ENCODE measurements around the gene LRMDA.

LRMDA gene

DNA sequence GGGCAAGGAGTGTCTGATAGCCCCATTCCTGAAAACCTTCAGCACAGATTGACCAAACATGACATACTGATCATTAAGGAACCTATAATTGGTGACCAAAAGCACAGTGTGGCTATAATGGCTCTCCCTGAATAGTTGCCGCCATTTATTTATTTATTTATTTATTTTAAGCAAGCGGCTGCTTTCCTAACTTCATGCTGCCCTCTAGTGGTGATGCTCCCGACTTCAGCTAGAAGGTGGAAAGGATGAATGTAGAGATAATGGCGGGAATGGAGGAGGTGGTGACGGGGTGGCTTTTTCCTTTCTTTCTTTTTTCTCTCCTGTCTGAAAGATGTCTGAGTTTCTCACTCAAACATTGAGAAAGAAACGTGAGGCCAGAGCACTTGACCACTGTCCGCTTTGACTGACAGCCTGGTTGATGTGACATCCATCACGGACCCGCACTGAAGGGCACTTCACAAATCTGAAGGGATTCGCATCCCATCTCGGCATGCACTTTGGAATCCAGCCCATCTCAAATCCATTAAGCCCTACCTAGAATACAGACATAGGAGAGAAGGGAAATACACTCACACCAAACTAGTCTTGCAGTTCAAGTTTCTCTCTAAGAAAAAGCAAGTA is 1116.0 kb downstream of the LRMDA start:
- H3K4me3 ChIP-seq (ENCODE audit: low read depth, low read length) = no peak overlapping the region
- TF ChIP-seq, protein P1, sequence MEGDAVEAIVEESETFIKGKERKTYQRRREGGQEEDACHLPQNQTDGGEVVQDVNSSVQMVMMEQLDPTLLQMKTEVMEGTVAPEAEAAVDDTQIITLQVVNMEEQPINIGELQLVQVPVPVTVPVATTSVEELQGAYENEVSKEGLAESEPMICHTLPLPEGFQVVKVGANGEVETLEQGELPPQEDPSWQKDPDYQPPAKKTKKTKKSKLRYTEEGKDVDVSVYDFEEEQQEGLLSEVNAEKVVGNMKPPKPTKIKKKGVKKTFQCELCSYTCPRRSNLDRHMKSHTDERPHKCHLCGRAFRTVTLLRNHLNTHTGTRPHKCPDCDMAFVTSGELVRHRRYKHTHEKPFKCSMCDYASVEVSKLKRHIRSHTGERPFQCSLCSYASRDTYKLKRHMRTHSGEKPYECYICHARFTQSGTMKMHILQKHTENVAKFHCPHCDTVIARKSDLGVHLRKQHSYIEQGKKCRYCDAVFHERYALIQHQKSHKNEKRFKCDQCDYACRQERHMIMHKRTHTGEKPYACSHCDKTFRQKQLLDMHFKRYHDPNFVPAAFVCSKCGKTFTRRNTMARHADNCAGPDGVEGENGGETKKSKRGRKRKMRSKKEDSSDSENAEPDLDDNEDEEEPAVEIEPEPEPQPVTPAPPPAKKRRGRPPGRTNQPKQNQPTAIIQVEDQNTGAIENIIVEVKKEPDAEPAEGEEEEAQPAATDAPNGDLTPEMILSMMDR (IDR thresholded peaks at IDR 0.05; ENCODE audit: borderline replicate concordance, insufficient read depth, low read depth, low read length) = peak; percentile 59; the same call in 1 of the 2 replicates

DNA sequence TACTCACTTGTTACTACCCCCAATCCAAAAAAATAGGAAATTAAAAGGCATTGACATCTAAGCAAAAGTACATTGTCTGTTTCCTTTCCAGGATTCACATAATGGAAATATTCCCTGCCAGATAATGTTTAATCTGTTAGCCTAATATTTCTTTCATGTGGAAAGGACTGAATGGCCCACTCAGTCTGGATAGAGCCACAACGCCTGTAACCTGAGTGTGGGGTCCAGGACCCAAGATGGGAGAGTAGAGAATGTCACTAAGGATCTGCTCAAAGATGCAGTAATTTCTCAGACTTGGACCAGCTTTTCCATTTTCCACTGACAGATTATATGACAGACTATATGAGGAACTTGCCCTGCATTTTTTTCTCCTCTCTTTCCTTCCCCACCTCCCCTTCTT is 1117.3 kb downstream of the LRMDA start:
- TF ChIP-seq, protein P1 (IDR thresholded peaks at IDR 0.05; ENCODE audit: borderline replicate concordance, insufficient read depth, low read depth, low read length) = no peak

DNA sequence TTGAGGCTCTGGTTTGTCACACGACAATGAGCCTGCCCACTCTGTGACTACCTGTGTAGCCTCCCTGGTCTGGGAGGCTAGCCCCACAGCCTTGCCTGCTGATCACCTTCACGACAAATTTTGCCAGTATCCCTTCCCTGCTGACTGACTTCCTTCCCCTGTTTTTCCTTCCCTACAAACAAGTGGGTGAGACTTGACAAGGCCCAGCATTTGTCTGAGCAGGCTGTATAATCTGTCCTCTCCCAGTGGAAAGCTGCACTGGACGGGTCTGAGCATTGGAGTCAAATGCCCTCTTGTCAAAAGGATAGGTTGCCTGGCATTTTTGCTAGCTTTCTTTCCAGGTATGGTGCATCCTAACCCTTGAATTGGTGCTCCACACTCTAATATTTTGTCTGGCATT is 1117.7 kb downstream of the LRMDA start:
- TF ChIP-seq, protein P1 (IDR thresholded peaks at IDR 0.05; ENCODE audit: borderline replicate concordance, insufficient read depth, low read depth, low read length) = no peak
- H3K4me3 ChIP-seq (ENCODE audit: low read depth, low read length) = no peak overlapping the region

More for the DNA sequence above, 1117.3 kb downstream of the LRMDA start:
- no peak overlapping the region for H3K4me3 ChIP-seq (ENCODE audit: low read depth, low read length)

DNA sequence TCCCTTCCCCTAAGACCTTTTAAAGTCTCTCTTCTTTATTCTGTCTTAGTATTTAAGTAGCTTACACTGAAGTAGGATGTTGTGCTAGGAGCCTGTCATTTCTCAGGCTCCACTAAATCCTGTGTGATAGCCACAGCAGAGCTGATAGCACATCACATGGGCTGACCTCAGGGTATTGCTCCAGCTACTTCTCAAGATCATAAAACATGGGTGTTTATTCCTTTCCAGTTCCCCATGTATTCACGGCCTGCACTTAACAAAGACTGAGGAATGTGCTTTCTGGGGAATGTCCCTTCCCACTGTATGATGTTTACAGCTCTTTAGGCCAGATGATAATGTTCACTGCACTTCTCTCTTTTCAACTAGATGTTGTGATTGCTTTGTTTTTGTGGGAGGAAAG is 1119.4 kb downstream of the LRMDA start:
- TF ChIP-seq, protein P1 (IDR thresholded peaks at IDR 0.05; ENCODE audit: borderline replicate concordance, insufficient read depth, low read depth, low read length) = no peak
- no peak overlapping the region for H3K4me3 ChIP-seq (ENCODE audit: low read depth, low read length)

DNA sequence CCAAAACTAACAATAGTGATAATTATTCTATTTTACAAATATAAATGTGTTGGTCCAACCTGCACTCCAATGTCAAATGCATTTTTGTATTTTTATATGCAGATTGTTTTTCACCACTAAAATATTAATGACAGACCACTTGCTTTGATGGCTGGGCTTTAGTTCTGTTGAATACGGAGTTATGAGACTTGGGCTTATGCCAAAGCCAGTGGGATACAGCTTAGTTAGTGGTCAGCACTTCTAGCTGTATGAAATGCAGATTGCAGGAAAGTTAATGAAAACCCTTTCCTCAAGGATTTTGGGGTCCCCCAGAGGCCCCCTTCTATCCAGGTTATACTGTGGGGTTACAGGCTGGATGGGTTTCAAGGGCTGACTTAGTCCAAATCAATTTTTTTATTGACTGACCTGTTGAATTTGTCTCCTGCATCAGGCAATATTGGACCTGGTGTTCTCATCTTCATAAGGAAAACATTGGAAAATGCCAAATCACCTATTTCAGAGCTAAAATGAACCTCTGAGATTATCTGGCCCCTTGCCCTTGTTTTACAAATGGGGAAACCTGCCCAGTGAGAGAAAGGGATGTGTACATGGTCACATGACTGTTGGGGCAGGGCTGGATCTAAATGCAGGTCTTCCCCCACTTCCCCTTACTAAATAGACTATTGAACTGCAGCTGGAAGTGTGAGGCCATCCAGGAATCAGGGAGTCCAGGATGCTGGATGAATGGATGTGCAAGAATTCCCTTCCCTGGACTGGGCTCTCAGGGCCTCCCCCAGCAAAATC is 1120.9 kb downstream of the LRMDA start:
- TF ChIP-seq, protein P1 (IDR thresholded peaks at IDR 0.05; ENCODE audit: borderline replicate concordance, insufficient read depth, low read depth, low read length) = no peak

DNA sequence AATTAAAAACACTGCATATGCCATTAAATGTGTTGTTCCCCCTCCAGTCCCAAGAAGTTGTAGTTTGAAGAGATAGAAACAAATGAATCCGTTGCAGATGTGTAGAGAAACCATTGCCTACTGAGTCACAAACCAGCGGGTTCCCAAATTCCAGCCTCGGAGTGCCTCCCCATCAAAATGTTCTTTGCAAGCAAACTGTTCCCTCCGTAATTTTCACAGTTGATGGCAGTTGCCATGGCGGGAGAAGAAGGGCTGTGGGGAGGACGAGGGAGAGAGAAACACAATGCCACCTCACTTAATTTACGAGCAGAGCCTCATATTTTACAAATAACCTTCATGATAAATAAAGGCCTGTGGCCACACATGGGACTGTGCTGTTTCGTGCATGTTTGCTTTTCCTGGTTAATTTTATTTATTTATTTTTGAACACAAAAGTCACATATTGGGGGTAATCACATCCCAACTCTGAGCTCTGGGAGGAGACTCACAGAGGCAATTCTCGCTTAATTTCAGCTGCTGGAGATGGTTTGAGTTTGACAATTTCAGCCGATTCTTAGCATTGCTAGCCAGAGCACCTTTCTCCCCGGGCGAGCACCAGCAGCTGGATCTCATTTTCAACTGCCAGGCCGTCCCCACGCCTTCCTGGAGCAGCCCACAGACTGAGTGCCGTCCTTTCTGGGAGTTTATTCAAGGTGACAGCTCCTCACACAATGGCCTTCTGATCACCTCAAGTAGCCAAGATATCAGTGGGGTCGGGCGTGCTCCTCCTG is 1122.0 kb downstream of the LRMDA start:
- H3K4me3 ChIP-seq (ENCODE audit: low read depth, low read length) = no peak overlapping the region
- TF ChIP-seq, protein P1 (IDR thresholded peaks at IDR 0.05; ENCODE audit: borderline replicate concordance, insufficient read depth, low read depth, low read length) = no peak

More for the DNA sequence above, 1120.9 kb downstream of the LRMDA start:
- H3K4me3 ChIP-seq (ENCODE audit: low read depth, low read length) = no peak overlapping the region
